A673 (cell line): ENCODE data around the gene ITGA6. TPM values are rescaled to one million over a fixed set of nuclear protein-coding genes. Genes with fewer than 3 reads are reported as not detected.

Experiments used
- BruUV-seq: library from RNA; stranded (reverse); fragments of 400-500 nt; replicated peaks from 2 replicates; lab custom pipeline; 2021; lab: Mats Ljungman, UMichigan
- CTCF ChIA-PET: fragments of 300-600 bp; sonication (Branson Sonifier 250); formaldehyde crosslinking; loops from one replicate; lab custom pipeline; 2022; ENCODE audit warnings: antibody characterized with exemption; lab: Charles Lee
- POLR2A ChIA-PET: fragments of 300-600 bp; sonication (Branson Sonifier 250); formaldehyde crosslinking; loops from one replicate; lab custom pipeline; 2022; ENCODE audit warnings: antibody characterized with exemption; ENCODE audit not compliant: low non-redundant PET; lab: Charles Lee
- DNase-seq: peaks from one replicate; pipeline ENCODE4 v3.0.0-alpha.2; 2015; ENCODE audit warnings: low spot score
- H3K27ac ChIP-seq: fragments of 200-600 bp; sonication (generic); 2 replicates; pipeline ENCODE4 v1.5.1; 2016; ENCODE audit warnings: mixed run types, low read depth, mild to moderate bottlenecking, mixed read lengths, antibody characterized with exemption, low read length; ENCODE audit not compliant: poor library complexity, severe bottlenecking
- H3K27me3 ChIP-seq: fragments of 200-600 bp; sonication (generic); replicated peaks from 2 replicates; pipeline ENCODE4 v1.6.1; 2017; ENCODE audit warnings: mixed run types, low read depth, mild to moderate bottlenecking, mixed read lengths, antibody characterized with exemption, low read length; ENCODE audit not compliant: insufficient read depth, poor library complexity
- H3K36me3 ChIP-seq: fragments of 200-600 bp; sonication (generic); 2 replicates; pipeline ENCODE4 v1.6.1; 2016; ENCODE audit warnings: mixed run types, mild to moderate bottlenecking, mixed read lengths, antibody characterized with exemption, low read length; ENCODE audit not compliant: insufficient read depth, poor library complexity, severe bottlenecking
- H3K4me1 ChIP-seq: fragments of 200-600 bp; sonication (generic); 2 replicates; pipeline ENCODE4 v1.6.1; 2017; ENCODE audit warnings: mixed run types, mild to moderate bottlenecking, mixed read lengths, antibody characterized with exemption, low read length; ENCODE audit not compliant: insufficient read depth, poor library complexity, severe bottlenecking
- H3K4me3 ChIP-seq: fragments of 200-600 bp; sonication (generic); 2 replicates; pipeline ENCODE4 v1.5.1; 2016; ENCODE audit warnings: low read depth, mixed run types, mild to moderate bottlenecking, mixed read lengths, low read length; ENCODE audit not compliant: poor library complexity, severe bottlenecking
- H3K9me3 ChIP-seq: fragments of 200-600 bp; sonication (generic); 2 replicates; pipeline ENCODE4 v1.6.1; 2016; ENCODE audit warnings: mixed run types, low read depth, mild to moderate bottlenecking, mixed read lengths, antibody characterized with exemption, low read length; ENCODE audit not compliant: poor library complexity, severe bottlenecking
- EZH2 ChIP-seq: fragments of 200-600 bp; sonication (generic); IDR thresholded peaks from 2 replicates; pipeline ENCODE4 v1.6.1; 2017; ENCODE audit warnings: borderline replicate concordance, low read depth, mild to moderate bottlenecking, mixed read lengths, antibody characterized with exemption, low read length; ENCODE audit not compliant: poor library complexity, severe bottlenecking
- intact Hi-C: fragments of 100-400 bp; cut with micrococcal nuclease; formaldehyde crosslinking; loops from one replicate; pipeline ENCODE4 v1.10.0; 2022; ENCODE audit not compliant: unreplicated experiment
- total RNA-seq: library from RNA; stranded (reverse); gene quantifications from 2 replicates; pipeline ENCODE4 v1.2.3, GENCODE V29; 2021
- TF ChIP-seq, protein P1 (sequence below): fragments of 300-800, 200-600 bp; sonication (generic); conservative IDR thresholded peaks from 2 replicates; pipeline ENCODE4 v1.5.1; 2017; ENCODE audit warnings: low read depth, mild to moderate bottlenecking, antibody characterized with exemption, low read length, moderate library complexity, mixed read lengths

The ITGA6 gene
- total RNA-seq, 1 experiment from 2014 or later = 7.7 TPM

DNA sequence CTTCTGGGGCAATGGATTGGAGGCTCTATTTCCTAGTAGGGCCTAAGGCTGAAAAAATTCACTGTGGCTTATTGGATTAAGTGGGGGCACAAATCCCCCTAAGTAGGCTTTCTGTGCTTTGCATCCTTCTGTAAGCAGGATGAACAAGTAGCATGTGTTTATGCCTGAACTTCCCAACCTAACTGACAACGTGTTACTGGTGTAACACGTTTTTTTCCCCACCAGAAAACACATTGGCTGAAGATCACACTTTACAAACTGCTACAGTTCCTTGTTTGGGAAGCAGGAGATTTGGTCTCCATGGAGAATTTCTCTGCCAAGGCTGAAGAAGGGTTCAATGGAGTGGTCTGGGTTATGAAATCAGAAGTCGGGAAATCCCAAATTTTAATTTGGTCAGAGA is 7.2 kb upstream of the ITGA6 start:
- Histone ChIP-seq H3K9me3 (no peaks in the 10 kb centered on the region), H3K27ac (no peak overlapping the region), H3K36me3 (no peaks in the 10 kb centered on the region), H3K4me1 (no peaks in the 10 kb centered on the region), H3K4me3 (no peak overlapping the region), H3K27me3 (no peaks in the 10 kb centered on the region)
- no peak for DNase-seq
- TF ChIP-seq EZH2 = no peak
- TF ChIP-seq, protein P1, sequence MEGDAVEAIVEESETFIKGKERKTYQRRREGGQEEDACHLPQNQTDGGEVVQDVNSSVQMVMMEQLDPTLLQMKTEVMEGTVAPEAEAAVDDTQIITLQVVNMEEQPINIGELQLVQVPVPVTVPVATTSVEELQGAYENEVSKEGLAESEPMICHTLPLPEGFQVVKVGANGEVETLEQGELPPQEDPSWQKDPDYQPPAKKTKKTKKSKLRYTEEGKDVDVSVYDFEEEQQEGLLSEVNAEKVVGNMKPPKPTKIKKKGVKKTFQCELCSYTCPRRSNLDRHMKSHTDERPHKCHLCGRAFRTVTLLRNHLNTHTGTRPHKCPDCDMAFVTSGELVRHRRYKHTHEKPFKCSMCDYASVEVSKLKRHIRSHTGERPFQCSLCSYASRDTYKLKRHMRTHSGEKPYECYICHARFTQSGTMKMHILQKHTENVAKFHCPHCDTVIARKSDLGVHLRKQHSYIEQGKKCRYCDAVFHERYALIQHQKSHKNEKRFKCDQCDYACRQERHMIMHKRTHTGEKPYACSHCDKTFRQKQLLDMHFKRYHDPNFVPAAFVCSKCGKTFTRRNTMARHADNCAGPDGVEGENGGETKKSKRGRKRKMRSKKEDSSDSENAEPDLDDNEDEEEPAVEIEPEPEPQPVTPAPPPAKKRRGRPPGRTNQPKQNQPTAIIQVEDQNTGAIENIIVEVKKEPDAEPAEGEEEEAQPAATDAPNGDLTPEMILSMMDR = no peak
- POLR2A ChIA-PET = no interaction called here
- no TSS peak for BruUV-seq
- intact Hi-C loops = no loop called here
- CTCF ChIA-PET = no interaction called here

DNA sequence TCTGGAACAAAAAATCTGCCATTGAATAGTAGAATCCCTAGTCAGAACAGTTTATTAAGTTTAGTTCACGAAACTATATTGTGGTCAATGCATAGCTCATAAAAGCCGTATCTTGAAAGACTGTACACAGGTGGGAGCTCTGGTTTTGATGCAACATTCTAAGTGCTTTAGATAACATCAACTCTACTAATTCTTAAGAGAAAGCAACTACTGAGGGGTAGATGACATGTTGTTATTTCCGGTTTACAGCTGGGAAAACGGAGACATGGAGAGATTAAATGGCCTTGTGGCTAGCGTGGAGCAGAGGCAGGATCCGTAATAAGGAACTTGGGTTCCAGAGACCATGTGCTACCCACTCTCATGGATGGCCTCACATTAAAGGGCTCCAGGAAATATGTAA is 4.2 kb upstream of the ITGA6 start:
- Histone ChIP-seq H3K27ac (no peak overlapping the region), H3K4me3 (no peak overlapping the region), H3K9me3 (no peaks in the 10 kb centered on the region), H3K4me1 (peaks cover 1% of the 10 kb centered on the region), H3K27me3 (peaks cover 12% of the 10 kb centered on the region), H3K36me3 (no peaks in the 10 kb centered on the region)
- DNase-seq = no peak
- CTCF ChIA-PET = no interaction called here
- POLR2A ChIA-PET = no interaction called here
- intact Hi-C loops = no loop called here
- no TSS peak for BruUV-seq
- TF ChIP-seq, protein P1 = no peak
- no peak for TF ChIP-seq EZH2

DNA sequence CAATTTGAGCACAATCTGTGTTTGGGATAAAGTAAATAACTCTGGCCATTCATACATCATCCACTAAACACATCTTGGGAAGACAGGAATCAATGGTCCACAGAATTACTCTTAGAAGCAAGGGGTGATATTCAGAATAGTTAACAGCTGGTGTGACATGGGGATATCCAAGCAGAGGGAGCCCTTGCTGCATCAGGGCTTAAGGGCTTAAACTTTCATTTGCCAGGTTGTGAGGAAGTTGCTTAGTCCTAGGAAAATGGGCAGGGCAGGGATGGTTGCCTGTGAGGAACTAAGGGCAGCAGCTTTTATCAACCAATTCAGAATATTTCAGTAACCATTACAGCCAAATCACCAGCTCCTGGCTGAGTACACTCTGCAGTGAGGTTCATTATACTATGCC is 2.0 kb upstream of the ITGA6 start:
- no peaks in the 10 kb centered on the region for H3K36me3 ChIP-seq
- no TSS peak for BruUV-seq
- no peak overlapping the region for H3K4me3 ChIP-seq
- TF ChIP-seq, protein P1 = 0 out of 2 replicates have a peak, but pooled peaks have one; percentile 15
- TF ChIP-seq EZH2 = no peak
- ChIA-PET POLR2A (no interaction called here), CTCF (no interaction called here)
- H3K27ac ChIP-seq = no peak overlapping the region
- H3K27me3 ChIP-seq = peaks cover 12% of the 10 kb centered on the region
- H3K4me1 ChIP-seq = peaks cover 17% of the 10 kb centered on the region
- no peak for DNase-seq
- intact Hi-C loops = no loop called here
- H3K9me3 ChIP-seq = no peaks in the 10 kb centered on the region
